GM15510 (cell line): ENCODE measurements around the gene NPVF.

Source experiments
- POLR2A ChIP-seq: IDR thresholded peaks from 3 replicates; pipeline ENCODE4 v1.6.1; 2011; ENCODE audit warnings: borderline replicate concordance; ENCODE audit not compliant: insufficient read length; ENCODE audit errors: extremely low read depth

The NPVF gene

DNA sequence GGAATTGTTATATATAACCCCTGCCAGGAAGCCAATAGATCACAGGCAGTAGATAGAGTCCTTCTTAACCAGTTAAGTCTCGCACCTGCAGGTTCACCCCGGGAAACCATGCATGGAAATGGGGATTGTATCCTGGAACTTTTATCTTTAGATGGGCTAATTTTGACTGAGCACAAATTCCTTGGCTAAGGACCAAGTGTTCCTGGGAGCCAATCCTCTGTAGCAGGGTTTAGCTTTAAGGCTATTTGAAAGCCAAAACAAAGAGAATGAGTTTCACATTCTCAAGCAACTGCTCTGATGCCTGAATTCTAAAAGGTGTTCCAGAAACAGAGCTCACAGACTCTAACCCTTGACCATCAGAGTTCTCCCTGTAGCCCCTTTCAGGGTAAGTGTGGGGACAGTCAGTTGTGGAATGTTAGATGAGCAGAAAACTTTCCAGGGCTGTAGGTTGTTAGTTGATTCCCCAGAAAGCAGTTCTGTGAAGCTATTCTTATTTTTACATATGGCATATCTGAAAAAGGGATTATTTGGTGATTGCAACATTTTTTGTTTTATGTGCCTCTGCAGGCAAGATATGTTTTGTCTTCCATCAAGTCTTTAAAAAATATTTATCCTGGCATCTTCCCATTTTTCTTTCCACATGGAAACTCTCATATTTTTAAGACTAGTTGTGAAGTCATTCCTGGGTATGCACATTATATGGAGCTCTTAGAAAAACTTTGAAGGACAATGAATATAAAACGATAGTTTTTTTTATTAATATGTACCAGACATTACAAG is 16.2 kb upstream of the NPVF start:
- TF ChIP-seq POLR2A: no peak

DNA sequence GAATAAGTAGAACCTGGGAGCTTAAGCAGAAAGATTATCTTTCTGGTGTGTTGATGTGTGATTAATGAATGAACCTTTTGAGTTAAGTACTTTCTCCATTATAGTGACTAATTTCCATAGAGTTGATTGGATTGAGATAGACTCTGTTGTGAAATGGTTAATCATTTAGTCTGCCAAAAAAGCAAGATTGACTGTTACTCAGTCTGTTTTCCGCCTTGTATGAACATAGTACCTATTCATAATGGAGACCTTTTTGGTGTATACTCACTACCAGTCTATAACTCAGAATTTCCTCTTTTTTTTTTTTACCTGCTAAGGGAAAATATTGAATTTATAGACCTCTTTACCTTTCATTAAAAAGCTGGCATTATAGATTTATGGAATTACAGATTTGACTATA is 14.4 kb upstream of the NPVF start:
- no peak for TF ChIP-seq POLR2A

DNA sequence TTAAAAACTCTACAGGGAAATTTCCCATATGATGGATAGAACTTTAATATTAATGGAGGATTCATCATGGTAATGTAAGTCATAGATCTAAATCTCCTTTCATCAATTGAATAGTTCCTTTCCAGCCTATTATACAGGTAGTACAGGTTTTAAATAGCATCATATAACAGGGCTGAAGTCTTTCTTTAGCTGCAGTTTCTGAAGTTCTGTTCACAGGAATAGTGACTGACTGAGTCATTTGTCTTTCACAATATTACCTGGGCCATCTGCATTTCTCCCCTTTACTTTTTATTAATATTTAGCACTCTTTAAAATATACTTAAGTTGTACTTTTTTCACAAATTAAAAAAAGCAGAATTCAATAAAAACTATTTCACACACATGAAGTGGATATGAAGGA is 12.6 kb upstream of the NPVF start:
- TF ChIP-seq POLR2A: no peak

DNA sequence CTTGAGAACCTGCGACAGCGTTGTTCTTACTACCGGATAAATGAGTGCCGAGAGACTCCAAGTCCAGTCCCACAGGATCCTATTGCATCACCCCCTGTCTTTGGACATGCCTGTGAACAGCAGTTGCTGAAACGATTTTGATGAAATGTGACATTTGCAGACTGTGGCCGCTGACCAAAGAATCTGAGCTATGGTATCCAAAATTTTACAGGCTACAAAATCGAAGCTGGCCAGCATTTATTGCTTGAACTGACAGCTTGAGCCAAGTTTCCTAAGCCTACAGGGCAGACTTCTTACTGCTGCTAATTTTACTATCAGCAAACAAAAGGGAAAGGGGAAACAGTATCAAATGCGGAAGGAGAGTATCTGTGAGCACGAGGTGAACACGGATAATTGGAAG is 12.1 kb upstream of the NPVF start:
- TF ChIP-seq POLR2A: no peak

GRCh38 chr7:25239888-25240287 is 11.6 kb upstream of the NPVF start:
- no peak for TF ChIP-seq POLR2A

DNA sequence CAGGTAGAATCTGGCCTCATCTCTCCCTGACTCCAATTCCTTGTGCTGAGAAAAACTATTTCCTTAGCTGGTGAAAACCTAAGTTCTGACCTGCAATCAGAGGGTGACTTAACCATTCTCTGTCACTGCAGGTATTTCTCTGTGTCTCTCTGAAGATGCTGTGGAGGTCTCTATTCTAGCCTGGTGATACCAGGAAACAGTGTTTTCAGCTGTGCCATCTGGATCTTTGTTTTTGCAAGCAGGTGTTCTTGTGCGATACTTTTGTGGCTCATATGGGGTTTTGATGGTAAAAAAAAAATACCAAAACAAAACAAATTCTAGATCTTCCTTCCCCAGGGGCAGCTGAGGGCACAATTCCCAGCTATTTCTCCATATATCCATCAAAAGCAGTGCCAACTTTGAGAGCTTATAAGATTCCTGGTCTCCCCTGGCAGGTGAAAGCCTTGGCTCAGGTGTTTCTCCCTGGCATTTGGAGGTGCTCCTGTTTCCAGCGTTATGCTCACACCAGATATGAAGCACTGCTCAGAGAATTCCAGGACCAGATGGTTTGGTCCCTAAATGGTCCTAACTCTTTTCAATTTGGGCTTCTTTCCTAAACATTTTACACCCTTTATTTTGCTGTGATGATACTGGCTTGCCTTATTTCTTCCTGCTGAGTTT is 9.9 kb upstream of the NPVF start:
- no peak for TF ChIP-seq POLR2A

DNA sequence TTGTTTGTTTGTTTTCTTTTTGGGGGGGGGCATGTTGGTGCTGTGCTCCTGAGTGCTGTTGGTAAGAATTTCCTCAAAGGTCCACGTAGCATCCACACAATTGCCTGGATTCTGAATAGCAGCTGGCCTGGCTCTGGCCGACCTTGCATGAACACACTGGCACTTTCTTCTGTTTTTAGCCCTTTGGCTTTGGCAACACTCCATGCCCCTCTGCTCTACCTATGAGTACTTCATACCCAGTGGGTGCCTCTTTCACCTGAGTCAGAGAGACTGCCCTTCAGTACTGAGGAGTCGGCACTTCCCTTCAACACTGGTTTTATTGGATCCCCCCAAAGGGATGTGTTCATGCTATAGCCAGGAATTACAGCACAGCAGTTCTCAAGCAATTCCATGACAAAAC is 7.2 kb upstream of the NPVF start:
- no peak for TF ChIP-seq POLR2A

- no peak for TF ChIP-seq POLR2A
Measured at GRCh38 chr7:25234336-25234735, 6.0 kb upstream of the NPVF start.

- no peak for TF ChIP-seq POLR2A
Measured at GRCh38 chr7:25223206-25223605, 5.1 kb downstream of the NPVF start.

DNA sequence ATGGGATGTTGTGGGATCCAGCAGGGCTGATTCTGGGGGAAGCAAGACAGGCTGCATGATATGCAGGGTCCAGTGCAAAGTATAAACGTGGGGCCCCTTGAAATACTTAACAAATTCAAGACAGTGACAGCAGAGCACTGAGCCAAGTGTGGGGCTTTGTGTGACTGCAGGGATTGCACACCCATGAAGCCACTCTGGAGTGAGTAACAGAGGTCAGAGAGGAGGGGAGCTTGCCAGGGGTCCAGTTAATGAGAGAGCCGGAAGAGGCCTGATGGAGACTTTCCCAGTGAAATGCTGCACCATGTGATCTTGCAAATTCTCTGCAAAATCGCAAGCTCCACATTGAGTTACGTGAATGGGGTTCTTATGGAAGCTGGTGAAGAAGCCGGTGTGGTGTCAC is 5.6 kb downstream of the NPVF start:
- no peak for TF ChIP-seq POLR2A

- TF ChIP-seq POLR2A: no peak
Measured at GRCh38 chr7:25221009-25221408, 7.3 kb downstream of the NPVF start.

- no peak for TF ChIP-seq POLR2A
Measured at GRCh38 chr7:25218191-25218590, 10.1 kb downstream of the NPVF start.

DNA sequence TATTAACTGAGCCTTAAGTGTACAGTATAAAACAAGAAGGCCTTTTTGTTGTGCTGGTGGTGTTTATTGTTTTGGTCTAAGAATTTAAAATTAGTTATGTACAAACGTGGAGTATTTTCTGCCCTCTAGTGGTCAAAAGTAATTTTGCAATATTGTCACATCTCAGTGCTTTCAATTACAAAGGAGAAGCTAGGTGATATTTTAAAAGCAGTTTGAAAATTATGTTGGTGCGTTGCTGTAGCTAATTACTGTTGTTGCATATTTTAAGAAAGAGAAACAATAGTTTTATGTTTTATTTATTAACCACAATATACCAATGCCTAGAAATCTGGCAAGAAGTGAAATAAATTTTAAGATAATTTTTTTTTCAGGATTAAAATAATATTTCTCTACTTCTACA is 11.4 kb downstream of the NPVF start:
- no peak for TF ChIP-seq POLR2A

- TF ChIP-seq POLR2A: no peak
Measured at GRCh38 chr7:25215694-25216335, 12.5 kb downstream of the NPVF start.

DNA sequence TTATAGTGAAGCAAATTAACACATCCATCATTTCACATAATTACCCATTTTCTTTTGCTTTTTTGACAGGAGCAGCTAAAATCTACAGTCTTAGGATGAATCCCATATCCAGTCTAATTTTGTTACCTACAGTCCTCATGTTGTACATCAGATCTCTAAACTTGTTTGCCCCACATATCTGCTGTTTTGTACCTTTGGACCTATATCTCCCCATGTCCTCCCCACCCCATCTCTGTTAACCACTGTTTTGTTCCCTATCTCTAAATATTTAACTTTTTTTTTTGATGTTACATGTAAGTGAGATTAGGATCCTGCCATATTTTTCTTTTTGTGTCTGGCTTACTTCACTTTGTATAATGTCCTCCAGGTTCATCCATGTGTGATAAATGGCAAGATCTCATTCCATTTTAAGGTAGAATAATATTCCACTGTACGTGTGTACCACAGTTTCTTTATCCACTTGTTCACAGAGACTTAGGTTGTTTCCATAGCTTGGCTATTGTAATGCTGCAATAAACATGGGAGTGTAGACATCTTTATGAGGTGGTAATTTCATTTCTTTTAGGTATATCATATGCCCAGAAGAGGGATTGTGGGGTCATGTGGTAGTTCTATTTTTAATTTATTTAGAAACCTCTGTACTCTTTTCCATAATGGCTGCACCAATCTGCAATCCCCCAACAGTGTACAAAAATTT is 19.6 kb downstream of the NPVF start:
- no peak for TF ChIP-seq POLR2A

DNA sequence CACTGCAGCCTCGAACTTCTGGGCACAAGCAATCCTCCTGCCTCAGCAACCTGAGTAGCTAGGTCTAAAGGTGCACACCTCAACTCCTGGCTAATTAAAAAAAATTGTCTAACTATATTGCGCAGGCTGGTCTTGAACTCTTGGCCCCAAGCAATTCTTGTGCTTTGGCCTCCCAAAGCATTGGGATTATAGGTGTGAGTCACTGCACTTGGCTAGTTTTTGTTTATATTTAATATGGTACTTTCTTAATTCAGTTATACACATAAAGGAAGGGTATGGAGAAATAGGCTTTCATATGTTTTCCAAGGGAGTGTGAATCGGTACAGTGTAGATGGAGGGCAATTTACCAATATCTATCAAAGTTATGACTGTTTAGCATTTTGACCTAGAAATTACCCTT is 20.4 kb downstream of the NPVF start:
- no peak for TF ChIP-seq POLR2A

- no peak for TF ChIP-seq POLR2A
Measured at GRCh38 chr7:25206765-25207164, 21.5 kb downstream of the NPVF start.
